Measurements from ENCODE around the gene CDK2AP2.

- no peak for TF ChIP-seq POLR2A (IDR thresholded peaks at IDR 0.05; ENCODE audit: low read depth, low read length)
- no peak for TF ChIP-seq POLR2AphosphoS5 (IDR thresholded peaks at IDR 0.05; ENCODE audit: low read depth, low read length)
- no peak for TF ChIP-seq TAF1 (IDR thresholded peaks at IDR 0.05; ENCODE audit: low read depth, low read length)
- TF ChIP-seq SPI1 (IDR thresholded peaks at IDR 0.05; ENCODE audit: low read depth, low read length): no peak
- TF ChIP-seq POU2F2 (IDR thresholded peaks at IDR 0.05; ENCODE audit: low read depth, low read length): no peak
- TF ChIP-seq PAX5 (IDR thresholded peaks at IDR 0.05; ENCODE audit: insufficient read depth, low read length, severe bottlenecking): no peak
Measured at GRCh38 chr11:67506426-67507051, 1.4 kb downstream of the CDK2AP2 start.
